Cardiac fibroblast (primary cell): ENCODE data around the gene PACRG.

Experiments used
- DNase-seq, 2 donors: peaks; one replicate each; pipeline versions ENCODE4 v3.0.0 to v3.0.0-alpha.2; 2010; ENCODE audit warnings: low read depth in 2 of 2
- H3K4me3 ChIP-seq, 2 donors: replicated peaks in 1 of 2; 1 replicate in 1 of 2; 2 replicates in 1 of 2; pipeline ENCODE4 v1.5.1; 2011; ENCODE audit warnings: low read depth in 2 of 2, low read length in 2 of 2, mild to moderate bottlenecking in 2 of 2, moderate library complexity in 1 of 2
- TF ChIP-seq, protein P1 (sequence below): IDR thresholded peaks from one replicate; pipeline ENCODE4 v1.5.1; 2011; ENCODE audit warnings: low read depth, mild to moderate bottlenecking, low read length, inconsistent platforms

Gene PACRG

GRCh38 chr6:163259689-163260088 is 531.9 kb downstream of the PACRG start:
- DNase-seq, result no peak
- TF ChIP-seq, protein P1, sequence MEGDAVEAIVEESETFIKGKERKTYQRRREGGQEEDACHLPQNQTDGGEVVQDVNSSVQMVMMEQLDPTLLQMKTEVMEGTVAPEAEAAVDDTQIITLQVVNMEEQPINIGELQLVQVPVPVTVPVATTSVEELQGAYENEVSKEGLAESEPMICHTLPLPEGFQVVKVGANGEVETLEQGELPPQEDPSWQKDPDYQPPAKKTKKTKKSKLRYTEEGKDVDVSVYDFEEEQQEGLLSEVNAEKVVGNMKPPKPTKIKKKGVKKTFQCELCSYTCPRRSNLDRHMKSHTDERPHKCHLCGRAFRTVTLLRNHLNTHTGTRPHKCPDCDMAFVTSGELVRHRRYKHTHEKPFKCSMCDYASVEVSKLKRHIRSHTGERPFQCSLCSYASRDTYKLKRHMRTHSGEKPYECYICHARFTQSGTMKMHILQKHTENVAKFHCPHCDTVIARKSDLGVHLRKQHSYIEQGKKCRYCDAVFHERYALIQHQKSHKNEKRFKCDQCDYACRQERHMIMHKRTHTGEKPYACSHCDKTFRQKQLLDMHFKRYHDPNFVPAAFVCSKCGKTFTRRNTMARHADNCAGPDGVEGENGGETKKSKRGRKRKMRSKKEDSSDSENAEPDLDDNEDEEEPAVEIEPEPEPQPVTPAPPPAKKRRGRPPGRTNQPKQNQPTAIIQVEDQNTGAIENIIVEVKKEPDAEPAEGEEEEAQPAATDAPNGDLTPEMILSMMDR, result no peak
- peak overlapping the region in 1 of 2 donors; percentile 6 for H3K4me3 ChIP-seq

- TF ChIP-seq, protein P1, result no peak
- peak overlapping the region; percentile 16 to 21 for H3K4me3 ChIP-seq
- DNase-seq, result peak; percentile 19 to 63
These were observed 532.5 kb downstream of the PACRG start for GRCh38 chr6:163260111-163260895.

- no peak for DNase-seq
- H3K4me3 ChIP-seq, result no peak overlapping the region
- TF ChIP-seq, protein P1, result no peak
These were observed 533.1 kb downstream of the PACRG start for GRCh38 chr6:163260911-163261310.

GRCh38 chr6:163261361-163261760 is 533.6 kb downstream of the PACRG start:
- no peak for DNase-seq
- H3K4me3 ChIP-seq, result no peak overlapping the region

GRCh38 chr6:163262080-163262479 is 534.3 kb downstream of the PACRG start:
- no peak for DNase-seq
- TF ChIP-seq, protein P1, result no peak
- no peak overlapping the region for H3K4me3 ChIP-seq

More at GRCh38 chr6:163261361-163261760, 533.6 kb downstream of the PACRG start:
- TF ChIP-seq, protein P1, result no peak

GRCh38 chr6:163263196-163263595 is 535.4 kb downstream of the PACRG start:
- TF ChIP-seq, protein P1, result no peak
- H3K4me3 ChIP-seq, result no peak overlapping the region
- peak; percentile 44 to 54 for DNase-seq
